ENCODE measurements around the gene RAD17. TPM values are rescaled to one million over a fixed set of nuclear protein-coding genes. Genes with fewer than 3 reads are reported as not detected.

RAD17 gene
- total RNA-seq (2022; extraction: Qiagen RNA extraction): 15.3 to 18.9 TPM (median 16.5 TPM) in 5 replicates

GRCh38 chr5:69369340-69370121 is at the start of gene RAD17, which contains the start of the genes AK6 and TAF9:
Gene RAD17, plus strand, starts transcription at chr5:69369818. Its CDS starts 2,391 bp downstream, at chr5:69372209.
Gene AK6, minus strand, starts transcription at chr5:69369520. Its CDS starts 30 bp downstream, at chr5:69369490.
Gene TAF9, minus strand, starts transcription at chr5:69369520. Its CDS starts 3,783 bp downstream, at chr5:69365737.

DNA sequence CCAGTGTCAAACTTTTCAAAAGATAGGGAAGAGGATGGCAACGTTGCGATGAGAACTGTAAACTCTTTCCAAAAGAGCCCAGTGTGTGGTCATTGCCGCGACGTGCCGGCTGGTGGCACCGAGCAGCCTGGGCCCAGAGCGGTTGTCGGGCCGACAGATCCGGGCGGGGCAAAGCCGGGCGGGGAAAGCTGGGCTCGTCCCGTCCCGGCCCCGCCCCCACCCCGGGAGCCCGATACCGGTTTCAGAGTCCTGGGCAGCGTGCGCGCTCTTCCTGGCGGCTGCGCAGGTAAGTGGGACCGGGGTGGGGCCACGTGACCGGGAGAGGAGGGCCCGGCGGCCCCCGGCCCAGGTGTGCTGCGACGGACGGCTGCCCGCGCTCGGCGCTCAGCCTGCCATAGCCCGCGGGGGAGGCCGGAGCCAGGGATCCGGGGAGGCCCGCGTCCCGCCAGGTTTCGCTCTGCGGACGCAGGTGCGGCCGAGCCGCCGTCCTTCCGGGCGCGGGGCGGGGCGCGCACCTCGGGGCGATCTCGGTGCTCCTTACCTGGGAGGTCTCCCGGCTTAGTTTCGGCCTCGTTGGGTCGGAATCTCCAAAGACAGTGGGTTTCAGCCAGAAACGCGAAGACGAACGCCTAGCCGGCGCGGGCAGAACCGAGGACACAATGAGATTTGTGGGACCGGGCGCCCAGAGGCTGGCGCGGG is 45.4 kb downstream of the RAD17 start, which contains the start of gene MARVELD2:
MARVELD2 (plus strand) TSS at position 232 of the 699 bp plus-strand sequence. CDS start 4,270 bp downstream, outside the sequence.

Other genes with a start within 250 kb of the RAD17 start
- 223 to 265 TPM (median 256 TPM) in 5 replicates for gene CCNB1, start 202.7 kb upstream of the RAD17 start, total RNA-seq (2022; extraction: Qiagen RNA extraction)
- 24.9 to 30.2 TPM (median 27.6 TPM) in 5 replicates for gene CENPH, start 180.2 kb upstream of the RAD17 start, total RNA-seq (2022; extraction: Qiagen RNA extraction)
- 48.7 to 67.6 TPM (median 52.4 TPM) in 5 replicates for gene CDK7, start 134.9 kb upstream of the RAD17 start, total RNA-seq (2022; extraction: Qiagen RNA extraction)
- 3.1 to 4.2 TPM (median 3.4 TPM) in 5 replicates for gene CCDC125, start 37.0 kb upstream of the RAD17 start, total RNA-seq (2022; extraction: Qiagen RNA extraction)
- 40.6 to 58.8 TPM (median 56.7 TPM) in 5 replicates for gene AK6, start 298 bp upstream of the RAD17 start, total RNA-seq (2022; extraction: Qiagen RNA extraction)
- gene TAF9, start 298 bp upstream of the RAD17 start, total RNA-seq (2022; extraction: Qiagen RNA extraction): 120 to 139 TPM (median 130 TPM) in 5 replicates
- 2.7 to 3.5 TPM (median 2.8 TPM) in 5 replicates for gene MARVELD2, start 45.3 kb downstream of the RAD17 start, total RNA-seq (2022; extraction: Qiagen RNA extraction)
- 10.8 to 12.9 TPM (median 10.9 TPM) in 5 replicates for gene OCLN, start 123.0 kb downstream of the RAD17 start, total RNA-seq (2022; extraction: Qiagen RNA extraction)
- 33.5 to 36.6 TPM (median 35.0 TPM) in 5 replicates for gene GTF2H2C, start 190.4 kb downstream of the RAD17 start, total RNA-seq (2022; extraction: Qiagen RNA extraction)